CD4-positive, alpha-beta T cell treated with Interleukin-12 subunit alpha and Interleukin-12 subunit beta, for 1 hour (primary cell): ENCODE measurements around the gene TBC1D2B.
"Not testable (repeated sequence)": the region's sequence is repeated elsewhere in the genome, so short reads cannot be mapped to it uniquely, and the experiment has no call there.

Experiments
- DNase-seq: peaks from one replicate; pipeline ENCODE4 v3.0.0-alpha.2; 2020

TBC1D2B gene

GRCh38 chr15:77999486-77999885 is 78.0 kb downstream of the TBC1D2B start:
- DNase-seq: no peak

- no peak for DNase-seq
Measured at GRCh38 chr15:77998592-77998991, 78.9 kb downstream of the TBC1D2B start.

- not testable (repeated sequence) for DNase-seq
Measured at GRCh38 chr15:77997761-77998554, 79.6 kb downstream of the TBC1D2B start.

DNA sequence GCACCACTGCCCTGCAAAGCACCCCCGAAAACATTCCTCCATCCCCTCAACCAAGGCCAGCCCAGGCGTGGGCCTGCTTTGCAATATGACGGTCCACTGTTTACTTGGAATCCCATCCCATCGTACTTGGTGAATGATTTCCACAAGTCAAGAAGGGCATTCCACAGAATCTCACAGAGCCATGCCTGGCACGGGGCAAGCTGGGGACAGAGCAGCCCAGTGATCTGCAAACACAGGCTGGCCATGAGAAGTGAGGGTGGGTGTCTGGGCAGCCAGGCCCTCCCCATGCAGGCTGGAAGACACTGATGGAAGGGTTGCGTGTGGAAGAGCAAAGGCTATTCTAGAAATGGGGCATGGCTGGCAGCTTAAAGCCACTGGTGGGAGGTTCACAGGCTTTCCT is 80.3 kb downstream of the TBC1D2B start:
- DNase-seq: not testable (repeated sequence)

- not testable (repeated sequence) for DNase-seq
Measured at GRCh38 chr15:77996713-77997171, 80.8 kb downstream of the TBC1D2B start.

- not testable (repeated sequence) for DNase-seq
Measured at GRCh38 chr15:77996226-77996625, 81.3 kb downstream of the TBC1D2B start.

- DNase-seq: not testable (repeated sequence)
Measured at GRCh38 chr15:77995537-77995918, 82.0 kb downstream of the TBC1D2B start.

DNA sequence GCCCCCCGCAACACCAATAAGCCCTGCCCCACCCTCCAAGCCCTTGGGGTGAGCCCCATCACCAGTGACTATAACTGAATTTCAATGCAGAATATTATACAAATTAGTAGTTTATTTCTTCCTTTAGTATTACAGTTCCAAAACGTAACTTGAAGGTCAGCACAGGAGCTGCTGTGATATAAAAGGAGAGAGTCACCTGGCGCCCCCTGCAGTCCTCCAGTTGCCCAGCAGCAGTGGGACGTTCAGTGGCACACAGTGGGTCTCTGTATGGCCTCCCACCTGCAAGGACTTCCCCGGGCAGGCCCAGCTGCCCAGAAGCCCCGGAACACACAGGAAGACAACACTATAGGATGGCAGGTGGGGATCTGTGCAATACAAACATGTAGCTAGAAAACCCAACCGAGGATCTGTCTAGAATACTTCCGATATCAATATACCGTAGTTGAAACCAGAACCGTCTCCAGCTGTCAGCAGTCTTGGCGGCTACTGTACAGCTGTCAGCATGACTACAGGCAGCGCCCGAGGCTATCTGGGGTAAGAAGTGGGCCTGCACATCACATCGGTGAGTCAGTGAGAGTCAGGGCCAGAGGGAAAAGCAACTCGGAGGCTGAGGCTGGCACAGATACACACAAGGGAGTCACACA is 82.5 kb downstream of the TBC1D2B start:
- not testable (repeated sequence) for DNase-seq

DNA sequence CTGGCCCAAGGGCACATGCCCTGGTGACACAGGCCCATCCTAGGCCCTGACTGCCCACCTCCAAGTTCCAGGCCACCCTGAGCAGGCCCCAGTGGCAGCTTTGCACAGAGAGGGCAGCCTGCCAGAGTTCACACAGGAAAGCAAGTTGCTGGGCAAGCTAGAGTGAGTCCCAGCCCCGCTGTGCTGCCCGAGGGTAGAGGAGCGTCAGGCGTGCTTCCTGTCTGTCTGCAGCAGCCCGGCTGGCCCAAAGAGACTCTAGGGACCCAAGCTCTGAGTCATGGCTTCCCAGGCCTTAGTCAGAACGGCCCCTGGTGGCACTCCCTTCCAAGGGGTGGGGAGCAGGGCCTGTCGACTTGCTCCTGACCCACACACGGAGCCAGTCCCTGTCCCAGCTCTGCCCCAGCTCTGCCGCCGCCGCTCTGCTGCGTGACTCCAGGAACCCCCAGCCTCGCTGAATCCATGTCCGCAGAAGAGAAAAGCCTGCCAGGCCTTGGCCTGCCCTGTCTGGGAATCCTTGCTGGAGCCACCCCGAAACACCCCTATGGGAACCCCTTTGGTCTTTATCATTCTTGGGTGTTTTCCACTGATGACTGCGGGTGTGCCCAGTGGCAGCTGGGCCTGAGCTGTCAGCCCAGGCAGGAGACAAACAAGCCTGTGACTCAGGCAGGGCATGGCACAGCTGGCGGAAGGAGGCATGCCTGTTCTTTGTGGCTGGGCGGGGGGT is 83.4 kb downstream of the TBC1D2B start:
- not testable (repeated sequence) for DNase-seq

DNA sequence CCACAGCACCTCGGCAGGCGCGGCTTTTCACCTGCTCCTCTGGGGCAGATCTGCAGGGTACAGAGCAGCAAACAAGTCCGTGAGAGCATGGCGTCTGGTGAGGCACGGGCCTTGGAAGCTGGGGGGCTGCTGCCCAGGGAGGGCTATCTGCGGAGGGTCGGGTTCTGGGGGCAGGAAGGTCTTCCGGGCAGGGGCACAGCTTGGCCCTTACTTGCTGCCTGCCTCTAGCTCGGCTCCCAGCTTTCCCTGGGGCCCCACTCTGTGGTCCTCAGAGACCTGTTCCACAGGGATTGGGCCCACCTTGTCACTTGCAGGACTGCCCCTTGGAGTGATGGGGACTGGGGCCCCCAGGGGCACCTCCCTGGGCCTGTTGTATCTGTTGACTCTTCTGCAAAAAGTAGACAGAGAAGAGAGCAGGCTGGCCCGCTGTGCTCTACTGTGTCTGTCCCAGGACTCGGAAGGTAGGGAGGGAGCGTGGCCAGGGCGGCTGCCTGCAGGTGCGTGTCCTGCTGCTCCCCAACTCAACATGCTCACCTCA is 84.1 kb downstream of the TBC1D2B start:
- DNase-seq: no peak

- DNase-seq: no peak
Measured at GRCh38 chr15:77992356-77993222, 84.9 kb downstream of the TBC1D2B start.

- not testable (repeated sequence) for DNase-seq
Measured at GRCh38 chr15:77991658-77992201, 85.8 kb downstream of the TBC1D2B start.

- no peak for DNase-seq
Measured at GRCh38 chr15:77991029-77991406, 86.5 kb downstream of the TBC1D2B start.

- DNase-seq: no peak
Measured at GRCh38 chr15:77989296-77990143, 88.0 kb downstream of the TBC1D2B start.

GRCh38 chr15:77988347-77989295 is 88.9 kb downstream of the TBC1D2B start:
- no peak for DNase-seq

DNA sequence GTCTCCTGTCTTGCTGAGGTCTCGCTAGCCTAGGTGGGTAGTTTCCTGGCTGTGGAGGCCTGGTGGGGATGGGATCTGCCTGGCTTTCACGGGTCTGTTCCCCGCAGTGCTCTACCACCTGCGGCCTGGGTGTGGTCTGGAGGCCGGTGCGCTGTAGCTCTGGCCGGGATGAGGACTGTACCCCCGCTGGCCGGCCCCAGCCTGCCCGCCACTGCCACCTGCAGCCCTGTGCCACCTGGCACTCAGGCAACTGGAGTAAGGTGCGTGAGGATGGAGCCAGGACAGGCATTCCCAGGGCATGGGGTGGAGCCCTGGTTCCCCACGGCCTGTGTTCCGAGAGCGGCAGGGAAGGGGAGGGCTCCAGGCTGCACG is 89.8 kb downstream of the TBC1D2B start:
- not testable (repeated sequence) for DNase-seq

DNA sequence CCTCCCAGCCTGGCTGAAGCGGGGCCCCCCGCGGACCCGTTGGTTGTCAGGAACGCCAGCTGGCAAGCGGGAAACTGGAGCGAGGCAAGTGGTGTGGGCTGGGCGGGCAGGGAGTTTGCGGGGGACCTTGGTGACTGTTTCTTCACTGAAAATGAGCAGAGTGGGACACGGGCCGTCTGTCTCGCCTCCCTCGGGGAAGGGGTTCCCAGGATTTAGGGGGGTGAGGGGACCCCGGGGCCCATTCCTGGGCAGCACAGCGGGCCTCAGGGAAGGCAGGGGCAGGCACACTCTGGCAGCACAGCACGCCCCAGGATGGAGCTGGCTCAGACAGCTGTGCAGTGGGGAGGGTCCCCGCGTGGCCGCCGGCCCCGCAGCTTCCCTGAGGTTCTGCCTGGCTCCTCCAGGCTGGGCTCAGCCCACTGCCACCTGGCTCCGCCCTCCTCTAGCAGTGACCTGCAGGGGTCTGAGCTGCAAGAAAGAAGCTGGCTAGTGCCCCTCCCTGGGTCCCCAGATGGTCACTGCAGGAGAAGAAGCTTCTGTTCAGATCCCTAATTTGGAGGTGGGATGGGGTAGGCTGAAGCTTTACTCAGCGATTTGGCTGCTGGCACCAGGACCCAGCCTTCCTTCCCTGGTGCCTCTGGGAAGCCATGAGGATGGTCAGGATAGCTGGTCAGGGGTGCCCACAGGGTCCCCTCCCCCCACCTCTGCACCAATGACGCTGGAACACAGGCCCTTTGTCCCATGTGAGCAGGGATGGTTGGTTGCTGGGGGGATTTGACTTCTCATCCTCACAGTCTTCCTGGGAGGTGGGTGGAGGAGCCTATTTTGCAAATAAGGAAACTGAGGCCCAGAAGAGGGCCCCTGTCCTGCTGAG is 90.4 kb downstream of the TBC1D2B start:
- no peak for DNase-seq

DNA sequence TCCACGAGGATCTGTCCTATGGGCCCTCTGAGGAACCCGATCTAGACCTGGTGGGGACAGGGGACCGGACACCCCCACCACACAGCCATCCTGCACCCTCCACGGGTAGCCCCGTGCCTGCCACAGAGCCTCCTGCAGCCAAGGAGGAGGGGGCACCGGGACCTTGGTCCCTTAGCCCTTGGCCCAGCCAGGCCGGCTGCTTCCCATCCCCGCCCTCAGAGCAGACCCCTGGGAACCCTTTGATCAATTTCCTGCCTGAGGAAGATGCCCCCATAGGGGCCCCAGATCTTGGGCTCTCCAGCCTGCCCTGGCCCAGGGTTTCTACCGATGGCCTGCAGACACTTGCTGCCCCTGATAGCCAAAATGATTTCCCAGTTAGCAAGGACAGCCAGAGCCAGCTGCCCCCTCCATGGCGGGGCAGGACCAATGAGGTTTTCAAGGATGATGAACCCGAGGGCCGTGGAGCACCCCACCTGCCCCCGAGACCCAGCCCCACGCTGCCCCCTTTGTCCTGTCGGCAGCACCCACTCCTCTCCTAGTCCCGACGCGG is 91.5 kb downstream of the TBC1D2B start:
- DNase-seq: no peak
